A549 (cell line): ENCODE data around the gene DTNB. TPM values are rescaled to one million over a fixed set of nuclear protein-coding genes. Genes with fewer than 3 reads are reported as not detected.

Experiments
- ATAC-seq, 2 experiments: fragments of 200-7000 bp in 1 of 2; fragments of >200 bp in 1 of 2; cut with Nextera tagmentation in 1 of 2; cut with Tn5 transposase in 1 of 2; 3 replicates each; pipeline versions ENCODE4 v1.8.0 to v1.9.1; 2018 to 2020; ENCODE audit warnings: mild to moderate bottlenecking in 1 of 2, moderate library complexity in 1 of 2
- CTCF ChIA-PET: fragments of 300-600 bp; sonication (Branson Sonifier 250); formaldehyde crosslinking; extraction: SDS; loops from one replicate; lab custom pipeline; 2021; ENCODE audit warnings: antibody characterized with exemption, inconsistent platforms; lab: Yijun Ruan, JAX
- POLR2A ChIA-PET: fragments of 350-600 bp; formaldehyde crosslinking; extraction: SDS; loops from one replicate; lab custom pipeline; 2021; ENCODE audit warnings: antibody characterized with exemption, inconsistent platforms; lab: Yijun Ruan, JAX
- DNase-seq, 2 experiments: peaks; one replicate each; pipeline versions ENCODE4 v3.0.0 to v3.0.0-alpha.2; 2011 to 2016; ENCODE audit warnings: low read depth in 1 of 2, low spot score in 1 of 2
- FAIRE-seq: peaks from 2 replicates; lab custom pipeline; 2011; peaks lifted over from hg19 to GRCh38; lab: Jason Lieb, UNC
- H3K27ac ChIP-seq, 2 experiments: fragments of >200 bp; sonication (Bioruptor Twin); formaldehyde crosslinking; 3 replicates each; pipeline ENCODE4 v1.5.1; 2016 to 2017
- H3K4me1 ChIP-seq: fragments of >200 bp; sonication (Bioruptor Twin); formaldehyde crosslinking; 3 replicates; pipeline ENCODE4 v1.6.1; 2016
- H3K4me2 ChIP-seq: fragments of >200 bp; sonication (Bioruptor Twin); formaldehyde crosslinking; 3 replicates; pipeline ENCODE4 v1.6.1; 2016
- H3K4me3 ChIP-seq: fragments of >200 bp; sonication (Bioruptor Twin); formaldehyde crosslinking; 3 replicates; pipeline ENCODE4 v1.5.1; 2016
- H3K9me3 ChIP-seq: fragments of >200 bp; sonication (Bioruptor Twin); formaldehyde crosslinking; 3 replicates; pipeline ENCODE4 v1.6.1; 2016
- BHLHE40 ChIP-seq: IDR thresholded peaks from 2 replicates; pipeline ENCODE4 v1.6.1; 2012; ENCODE audit warnings: low read depth, low read length, inconsistent platforms
- EHMT2 ChIP-seq: fragments of 200-600 bp; sonication (generic); IDR thresholded peaks from 2 replicates; pipeline ENCODE4 v1.6.1; 2016; ENCODE audit warnings: antibody characterized with exemption, low read depth, mild to moderate bottlenecking, moderate library complexity
- EP300 ChIP-seq, 2 experiments: fragments of >200 bp; sonication (Bioruptor Twin); formaldehyde crosslinking; IDR thresholded peaks; 2 replicates in 1 of 2; 3 replicates in 1 of 2; pipeline ENCODE4 v1.6.1; 2016 to 2017
- FOXS1 ChIP-seq: fragments of 250-450 bp; sonication (Bioruptor Pico); IDR thresholded peaks from 2 replicates; pipeline ENCODE4 v1.5.0; 2020; ENCODE audit warnings: mild to moderate bottlenecking, moderate library complexity
- HOXB5 ChIP-seq: fragments of 250-450 bp; sonication (Bioruptor Pico); IDR thresholded peaks from 2 replicates; pipeline ENCODE4 v1.5.0; 2020; ENCODE audit warnings: mild to moderate bottlenecking, moderate library complexity
- JUN ChIP-seq, 2 experiments: fragments of >200 bp; sonication (Bioruptor Twin); formaldehyde crosslinking; IDR thresholded peaks; 2 replicates in 1 of 2; 3 replicates in 1 of 2; pipeline ENCODE4 v1.6.1; 2016 to 2017
- JUNB ChIP-seq: fragments of >200 bp; sonication (Bioruptor Twin); formaldehyde crosslinking; IDR thresholded peaks from 2 replicates; pipeline ENCODE4 v1.6.1; 2016
- MAX ChIP-seq: IDR thresholded peaks from 2 replicates; pipeline ENCODE4 v1.6.1; 2012
- MYC ChIP-seq: IDR thresholded peaks from 2 replicates; pipeline ENCODE4 v1.6.1; 2012; ENCODE audit warnings: mild to moderate bottlenecking, inconsistent platforms, low read length, improper control_type of control experiment, borderline replicate concordance
- PHF8 ChIP-seq: fragments of 200-600 bp; sonication (generic); IDR thresholded peaks from 2 replicates; pipeline ENCODE4 v1.6.1; 2016; ENCODE audit warnings: low read depth, mild to moderate bottlenecking, antibody characterized with exemption, moderate library complexity, borderline replicate concordance
- POLR2A ChIP-seq: IDR thresholded peaks from 2 replicates; pipeline ENCODE4 v1.6.1; 2012; ENCODE audit warnings: mild to moderate bottlenecking, low read length
- RCOR1 ChIP-seq: fragments of 150-350 bp; IDR thresholded peaks from 2 replicates; pipeline ENCODE4 v1.6.1; 2014; ENCODE audit warnings: antibody characterized with exemption, low read length, low read depth
- RFX5 ChIP-seq: fragments of 450-650 bp; IDR thresholded peaks from 2 replicates; pipeline ENCODE4 v1.7.1; 2014; ENCODE audit warnings: antibody characterized with exemption, mild to moderate bottlenecking, moderate library complexity
- RNF2 ChIP-seq: fragments of 200-600 bp; sonication (generic); IDR thresholded peaks from 2 replicates; pipeline ENCODE4 v1.6.1; 2016; ENCODE audit warnings: low read depth, mild to moderate bottlenecking, antibody characterized with exemption, moderate library complexity, borderline replicate concordance
- ZC3H11A ChIP-seq: fragments of 450-650 bp; IDR thresholded peaks from 2 replicates; pipeline ENCODE4 v1.6.1; 2014; ENCODE audit warnings: antibody characterized with exemption, mild to moderate bottlenecking
- ZFP36 ChIP-seq: fragments of 450-650 bp; IDR thresholded peaks from 2 replicates; pipeline ENCODE4 v1.6.1; 2014; ENCODE audit warnings: borderline replicate concordance; ENCODE audit not compliant: partially characterized antibody
- ZSCAN20 ChIP-seq: fragments of 250-450 bp; sonication (Bioruptor Pico); IDR thresholded peaks from 2 replicates; pipeline ENCODE4 v1.8.0; 2022; ENCODE audit warnings: mild to moderate bottlenecking, moderate library complexity
- WGBS: methylation state at CpG from one replicate; pipeline ENCODE4 v1.1.6; 2017; ENCODE audit errors: missing lambda C conversion rate; 5-methylcytosine and 5-hydroxymethylcytosine counted together
- polyA plus RNA-seq, 4 experiments: library from polyadenylated mRNA; depleted of rRNA in 3 of 4; stranded (reverse); fragments of >200 nt; fragmentation: RNase III in 1 of 4; extraction: RNeasy Plus Mini Kit Qiagen cat#74134 plus additional on column Dnase treatment in 1 of 4; gene quantifications; 2 replicates in 3 of 4; 3 replicates in 1 of 4; pipeline ENCODE4 v1.2.3, GENCODE V29; 2011 to 2017
- TF ChIP-seq, protein P1 (sequence below): fragments of 150-350 bp; IDR thresholded peaks from 2 replicates; pipeline ENCODE4 v1.6.1; 2014; ENCODE audit warnings: low read depth, mild to moderate bottlenecking, low read length

The DTNB gene
- polyA plus RNA-seq, 2 of the 4 experiments (the other 2 are of a cell fraction), result 11.2 to 32.6 TPM

GRCh38 chr2:25651782-25652455 is 21.5 kb downstream of the DTNB start:
- no peak for ATAC-seq

DNA sequence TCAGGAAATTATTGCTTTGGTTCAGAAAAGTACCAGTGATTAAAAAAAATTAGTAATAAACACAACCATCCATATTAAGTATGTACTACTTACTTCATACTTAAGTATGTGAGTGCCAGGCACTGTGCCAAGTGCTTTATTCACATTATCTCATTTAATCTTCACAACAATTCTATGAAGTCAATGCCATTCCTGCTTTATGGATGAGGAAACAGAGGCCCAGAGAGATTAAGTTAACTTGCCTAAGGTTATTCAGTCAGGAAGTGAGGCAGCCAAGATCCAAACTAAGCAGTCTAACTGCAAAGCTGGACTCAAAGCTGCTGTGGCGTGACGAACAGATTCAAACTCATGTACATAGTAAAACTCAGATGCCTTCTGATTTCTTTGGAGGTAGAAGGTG is 22.3 kb downstream of the DTNB start:
- CTCF ChIA-PET, result interaction anchor here (0.7 to 8.2 kb wide), 2 partner anchors 14 to 45 kb away, joined by 3 to 62 read pairs; no protein-coding TSS in a partner anchor
- Histone ChIP-seq H3K4me2 (no peak overlapping the region), H3K4me1 (0 out of 3 replicates have a peak, but pooled peaks cover 7% of the 10 kb centered on the region), H3K9me3 (no peaks in the 10 kb centered on the region), H3K4me3 (no peak overlapping the region), H3K27ac (no peak overlapping the region)
- no peak for DNase-seq
- 74% methylated on average over 2 of the region's 2 CpGs for WGBS
- FAIRE-seq, result no peak
- POLR2A ChIA-PET, result no interaction called here
- no peak for ATAC-seq
- TF ChIP-seq POLR2A, result no peak
- TF ChIP-seq MYC, result no peak

More at GRCh38 chr2:25651782-25652455, 21.5 kb downstream of the DTNB start:
- Histone ChIP-seq H3K4me2 (no peak overlapping the region), H3K4me3 (no peak overlapping the region), H3K9me3 (no peaks in the 10 kb centered on the region), H3K27ac (no peak overlapping the region)
- 81% methylated on average over 1 of the region's 1 CpG for WGBS
- POLR2A ChIA-PET, result no interaction called here
- no peak for DNase-seq
- TF ChIP-seq RNF2 (no peak), JUN (IDR thresholded peaks at IDR 0.05) (no peak), MAX (no peak), RCOR1 (no peak), BHLHE40 (no peak), ZSCAN20 (CRISPR knock-in tag) (no peak), ZFP36 (no peak), HOXB5 (CRISPR knock-in tag) (no peak), PHF8 (no peak), RFX5 (no peak), ZC3H11A (no peak)
- TF ChIP-seq, all 56 proteins: peak for 0
- H3K4me1 ChIP-seq, result 0 out of 3 replicates have a peak, but pooled peaks cover 7% of the 10 kb centered on the region
- no peak for FAIRE-seq
- CTCF ChIA-PET, result interaction anchor here (0.5 to 8.2 kb wide), 4 partner anchors 13 to 160 kb away, joined by 3 to 62 read pairs (median 20); no protein-coding TSS in a partner anchor

DNA sequence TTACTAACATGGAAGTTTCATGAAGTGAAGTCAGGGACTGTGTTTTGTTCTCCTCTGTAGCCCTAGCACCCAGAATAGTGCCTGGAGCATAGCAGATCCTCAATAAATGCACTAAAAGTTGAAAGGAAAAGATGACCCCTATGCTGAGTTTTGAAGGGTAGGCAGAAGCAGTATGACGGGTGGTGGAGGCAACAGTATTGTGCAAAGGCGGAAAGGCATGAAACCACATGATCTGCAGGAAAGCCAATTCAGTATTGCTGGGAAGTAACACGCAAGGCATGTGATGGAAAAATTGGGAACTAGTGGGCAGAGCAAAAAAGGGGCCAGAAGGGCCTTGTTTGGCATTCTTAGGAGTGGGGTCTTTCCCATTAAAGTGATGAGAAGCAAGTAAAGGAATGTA is 23.1 kb downstream of the DTNB start:
- ATAC-seq, result no peak
- ChIA-PET CTCF (interaction anchor here (0.7 to 8.2 kb wide), 2 partner anchors 15 to 44 kb away, joined by 3 to 62 read pairs; no protein-coding TSS in a partner anchor), POLR2A (no interaction called here)
- 0 out of 3 replicates have a peak, but pooled peaks cover 7% of the 10 kb centered on the region for H3K4me1 ChIP-seq
- H3K4me2 ChIP-seq, result no peak overlapping the region
- no peak for DNase-seq
- no peak for FAIRE-seq
- no peaks in the 10 kb centered on the region for H3K9me3 ChIP-seq
- H3K4me3 ChIP-seq, result no peak overlapping the region
- WGBS, result 98% methylated on average over 3 of the region's 3 CpGs
- TF ChIP-seq EHMT2 (no peak), BHLHE40 (no peak)
- TF ChIP-seq, protein P1, sequence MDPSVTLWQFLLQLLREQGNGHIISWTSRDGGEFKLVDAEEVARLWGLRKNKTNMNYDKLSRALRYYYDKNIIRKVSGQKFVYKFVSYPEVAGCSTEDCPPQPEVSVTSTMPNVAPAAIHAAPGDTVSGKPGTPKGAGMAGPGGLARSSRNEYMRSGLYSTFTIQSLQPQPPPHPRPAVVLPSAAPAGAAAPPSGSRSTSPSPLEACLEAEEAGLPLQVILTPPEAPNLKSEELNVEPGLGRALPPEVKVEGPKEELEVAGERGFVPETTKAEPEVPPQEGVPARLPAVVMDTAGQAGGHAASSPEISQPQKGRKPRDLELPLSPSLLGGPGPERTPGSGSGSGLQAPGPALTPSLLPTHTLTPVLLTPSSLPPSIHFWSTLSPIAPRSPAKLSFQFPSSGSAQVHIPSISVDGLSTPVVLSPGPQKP, result no peak
- TF ChIP-seq, all 56 proteins: peak for 0
- H3K27ac ChIP-seq, result no peak overlapping the region

DNA sequence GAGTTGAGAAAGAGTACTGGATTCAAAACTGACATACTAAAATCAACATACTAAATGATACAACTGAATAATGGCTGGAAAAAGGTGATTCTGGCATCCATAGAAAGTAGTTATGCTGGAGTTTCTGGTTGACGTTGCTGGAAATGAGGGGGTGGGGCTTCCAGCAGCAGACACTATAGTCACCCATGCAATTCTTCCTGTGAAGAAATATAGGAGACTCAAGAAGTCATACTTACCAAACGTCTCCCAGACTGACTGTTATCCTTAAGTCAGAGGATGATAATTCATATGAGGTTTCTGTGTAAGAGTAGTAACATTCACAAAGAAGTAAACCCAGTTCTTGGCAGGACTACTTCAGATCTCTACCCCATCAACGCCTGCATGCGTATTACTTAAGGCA is 23.6 kb downstream of the DTNB start:
- no peak for FAIRE-seq

More for the DNA sequence above, 23.6 kb downstream of the DTNB start:
- no peak overlapping the region for H3K27ac ChIP-seq
- H3K4me1 ChIP-seq, result 0 out of 3 replicates have a peak, but pooled peaks cover 7% of the 10 kb centered on the region
- CTCF ChIA-PET, result no interaction called here
- ATAC-seq, result no peak
- no peak overlapping the region for H3K4me3 ChIP-seq
- TF ChIP-seq JUNB (no peak), EP300 (IDR thresholded peaks at IDR 0.05) (no peak), FOXS1 (CRISPR knock-in tag) (no peak)
- TF ChIP-seq, all 56 proteins: peak for 0
- no peak for DNase-seq
- Histone ChIP-seq H3K4me2 (no peak overlapping the region), H3K9me3 (no peaks in the 10 kb centered on the region)
- WGBS, result 90% methylated on average over 4 of the region's 4 CpGs
- POLR2A ChIA-PET, result no interaction called here
